A549 (cell line): ENCODE results near the gene CYP26A1. TPM values are rescaled to one million over a fixed set of nuclear protein-coding genes. Genes with fewer than 3 reads are reported as not detected.

Source experiments
- ATAC-seq, 2 experiments: fragments of 200-7000 bp in 1 of 2; fragments of >200 bp in 1 of 2; cut with Nextera tagmentation in 1 of 2; cut with Tn5 transposase in 1 of 2; 3 replicates each; pipeline versions ENCODE4 v1.8.0 to v1.9.1; 2018 to 2020; ENCODE audit warnings: mild to moderate bottlenecking in 1 of 2, moderate library complexity in 1 of 2
- CTCF ChIA-PET: fragments of 300-600 bp; sonication (Branson Sonifier 250); formaldehyde crosslinking; extraction: SDS; loops from one replicate; lab custom pipeline; 2021; ENCODE audit warnings: antibody characterized with exemption, inconsistent platforms; lab: Yijun Ruan, JAX
- POLR2A ChIA-PET: fragments of 350-600 bp; formaldehyde crosslinking; extraction: SDS; loops from one replicate; lab custom pipeline; 2021; ENCODE audit warnings: antibody characterized with exemption, inconsistent platforms; lab: Yijun Ruan, JAX
- DNase-seq, 2 experiments: peaks; one replicate each; pipeline versions ENCODE4 v3.0.0 to v3.0.0-alpha.2; 2011 to 2016; ENCODE audit warnings: low read depth in 1 of 2, low spot score in 1 of 2
- FAIRE-seq: peaks from 2 replicates; lab custom pipeline; 2011; peaks lifted over from hg19 to GRCh38; lab: Jason Lieb, UNC
- H3K27ac ChIP-seq, 2 experiments: fragments of >200 bp; sonication (Bioruptor Twin); formaldehyde crosslinking; 3 replicates each; pipeline ENCODE4 v1.5.1; 2016 to 2017
- H3K4me1 ChIP-seq: fragments of >200 bp; sonication (Bioruptor Twin); formaldehyde crosslinking; 3 replicates; pipeline ENCODE4 v1.6.1; 2016
- H3K4me2 ChIP-seq: fragments of >200 bp; sonication (Bioruptor Twin); formaldehyde crosslinking; 3 replicates; pipeline ENCODE4 v1.6.1; 2016
- H3K4me3 ChIP-seq: fragments of >200 bp; sonication (Bioruptor Twin); formaldehyde crosslinking; 3 replicates; pipeline ENCODE4 v1.5.1; 2016
- H3K9me3 ChIP-seq: fragments of >200 bp; sonication (Bioruptor Twin); formaldehyde crosslinking; 3 replicates; pipeline ENCODE4 v1.6.1; 2016
- CBX8 ChIP-seq: fragments of 200-600 bp; sonication (generic); IDR thresholded peaks from 2 replicates; pipeline ENCODE4 v1.6.1; 2016
- CHD2 ChIP-seq: fragments of 150-350 bp; IDR thresholded peaks from 2 replicates; pipeline ENCODE4 v1.6.1; 2014; ENCODE audit warnings: low read length; ENCODE audit not compliant: partially characterized antibody
- CHD4 ChIP-seq: fragments of 200-600 bp; sonication (generic); IDR thresholded peaks from 2 replicates; pipeline ENCODE4 v1.6.1; 2016; ENCODE audit warnings: antibody characterized with exemption, mild to moderate bottlenecking, borderline replicate concordance
- EHMT2 ChIP-seq: fragments of 200-600 bp; sonication (generic); IDR thresholded peaks from 2 replicates; pipeline ENCODE4 v1.6.1; 2016; ENCODE audit warnings: antibody characterized with exemption, low read depth, mild to moderate bottlenecking, moderate library complexity
- EP300 ChIP-seq, 2 experiments: fragments of >200 bp; sonication (Bioruptor Twin); formaldehyde crosslinking; IDR thresholded peaks; 2 replicates in 1 of 2; 3 replicates in 1 of 2; pipeline ENCODE4 v1.6.1; 2016 to 2017
- ESRRA ChIP-seq: fragments of 150-350 bp; IDR thresholded peaks from 2 replicates; pipeline ENCODE4 v1.6.1; 2014; ENCODE audit warnings: mild to moderate bottlenecking, low read length, borderline replicate concordance
- FOXS1 ChIP-seq: fragments of 250-450 bp; sonication (Bioruptor Pico); IDR thresholded peaks from 2 replicates; pipeline ENCODE4 v1.5.0; 2020; ENCODE audit warnings: mild to moderate bottlenecking, moderate library complexity
- HEYL ChIP-seq: fragments of 250-450 bp; sonication (Bioruptor Pico); IDR thresholded peaks from 2 replicates; pipeline ENCODE4 v1.8.0; 2021; ENCODE audit warnings: mild to moderate bottlenecking, moderate library complexity
- HOXB13 ChIP-seq: fragments of 250-450 bp; sonication (Bioruptor Pico); IDR thresholded peaks from 2 replicates; pipeline ENCODE4 v1.5.0; 2020; ENCODE audit warnings: low read depth, mild to moderate bottlenecking, moderate library complexity
- HOXB5 ChIP-seq: fragments of 250-450 bp; sonication (Bioruptor Pico); IDR thresholded peaks from 2 replicates; pipeline ENCODE4 v1.5.0; 2020; ENCODE audit warnings: mild to moderate bottlenecking, moderate library complexity
- JUN ChIP-seq, 2 experiments: fragments of >200 bp; sonication (Bioruptor Twin); formaldehyde crosslinking; IDR thresholded peaks; 2 replicates in 1 of 2; 3 replicates in 1 of 2; pipeline ENCODE4 v1.6.1; 2016 to 2017
- JUNB ChIP-seq: fragments of >200 bp; sonication (Bioruptor Twin); formaldehyde crosslinking; IDR thresholded peaks from 2 replicates; pipeline ENCODE4 v1.6.1; 2016
- KDM1A ChIP-seq: fragments of 200-600 bp; sonication (generic); IDR thresholded peaks from 2 replicates; pipeline ENCODE4 v1.6.1; 2016; ENCODE audit warnings: low read depth, mild to moderate bottlenecking
- MAFK ChIP-seq: fragments of 450-650 bp; IDR thresholded peaks from 2 replicates; pipeline ENCODE4 v1.6.1; 2014; ENCODE audit not compliant: partially characterized antibody
- MAZ ChIP-seq: fragments of 150-350 bp; IDR thresholded peaks from 2 replicates; pipeline ENCODE4 v1.6.1; 2014; ENCODE audit warnings: antibody characterized with exemption, low read depth, low read length, borderline replicate concordance
- NFE2L2 ChIP-seq: fragments of 150-350 bp; conservative IDR thresholded peaks from 2 replicates; pipeline ENCODE4 v1.6.1; 2014; ENCODE audit warnings: low read length
- RAD21 ChIP-seq, 2 experiments: fragments of >200 bp in 1 of 2; sonication (Bioruptor Twin) in 1 of 2; formaldehyde crosslinking in 1 of 2; IDR thresholded peaks in 1 of 2; conservative IDR thresholded peaks in 1 of 2; 2 replicates in 1 of 2; 3 replicates in 1 of 2; pipeline ENCODE4 v1.6.1; 2012 to 2018; ENCODE audit warnings: inconsistent platforms in 1 of 2
- RNF2 ChIP-seq: fragments of 200-600 bp; sonication (generic); IDR thresholded peaks from 2 replicates; pipeline ENCODE4 v1.6.1; 2016; ENCODE audit warnings: low read depth, mild to moderate bottlenecking, antibody characterized with exemption, moderate library complexity, borderline replicate concordance
- TP53 ChIP-seq: fragments of 250-450 bp; sonication (Bioruptor Pico); IDR thresholded peaks from 2 replicates; pipeline ENCODE4 v1.5.0; 2021; ENCODE audit warnings: mild to moderate bottlenecking, moderate library complexity
- ZC3H11A ChIP-seq: fragments of 450-650 bp; IDR thresholded peaks from 2 replicates; pipeline ENCODE4 v1.6.1; 2014; ENCODE audit warnings: antibody characterized with exemption, mild to moderate bottlenecking
- WGBS: methylation state at CpG from one replicate; pipeline ENCODE4 v1.1.6; 2017; ENCODE audit errors: missing lambda C conversion rate; 5-methylcytosine and 5-hydroxymethylcytosine counted together
- polyA plus RNA-seq, 4 experiments: library from polyadenylated mRNA; depleted of rRNA in 3 of 4; stranded (reverse); fragments of >200 nt; fragmentation: RNase III in 1 of 4; extraction: RNeasy Plus Mini Kit Qiagen cat#74134 plus additional on column Dnase treatment in 1 of 4; gene quantifications; 2 replicates in 3 of 4; 3 replicates in 1 of 4; pipeline ENCODE4 v1.2.3, GENCODE V29; 2011 to 2017
- TF ChIP-seq, protein P1 (sequence below): fragments of >200 bp; sonication (Bioruptor Twin); formaldehyde crosslinking; IDR thresholded peaks from 3 replicates; pipeline ENCODE4 v1.6.1; 2016
- TF ChIP-seq, protein P2 (sequence below): fragments of >200 bp; sonication (Bioruptor Twin); formaldehyde crosslinking; IDR thresholded peaks from 3 replicates; pipeline ENCODE4 v1.5.1; 2016
- TF ChIP-seq, protein P3 (sequence below): fragments of 200-600 bp; sonication (generic); IDR thresholded peaks from 2 replicates; pipeline ENCODE4 v1.6.1; 2016; ENCODE audit warnings: antibody characterized with exemption, mild to moderate bottlenecking, moderate library complexity

CYP26A1 gene
- polyA plus RNA-seq, 2 of the 4 experiments (the other 2 are of a cell fraction): 1.3 to 7.2 TPM

DNA sequence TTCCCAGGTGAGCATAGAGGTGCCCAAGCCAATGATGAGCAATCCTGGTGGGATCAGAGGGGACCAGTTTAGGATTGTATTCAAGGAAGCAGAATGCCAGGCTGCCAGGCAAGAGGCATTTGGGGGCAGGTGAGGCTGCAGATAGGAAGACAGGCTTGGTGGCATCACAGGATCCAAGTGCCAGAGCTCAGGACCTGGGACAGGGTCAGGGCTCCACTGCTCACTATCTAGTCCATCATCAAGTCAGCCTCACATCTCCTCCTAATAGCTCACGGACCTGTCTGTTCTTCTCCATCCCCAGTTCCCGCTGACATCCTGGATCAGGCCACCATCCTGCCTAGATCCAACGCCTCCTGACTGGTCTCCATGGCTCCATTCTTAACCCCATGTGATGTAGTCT is 47.6 kb downstream of the CYP26A1 start:
- Histone ChIP-seq H3K4me3 (no peak overlapping the region), H3K4me1 (no peaks in the 10 kb centered on the region), H3K9me3 (peaks cover 9% of the 10 kb centered on the region), H3K27ac (no peak overlapping the region), H3K4me2 (no peak overlapping the region)
- CTCF ChIA-PET: interaction anchor here (1.2 to 2.2 kb wide), 2 partner anchors 41 to 166 kb away, joined by 4 to 9 read pairs; no protein-coding TSS in a partner anchor
- POLR2A ChIA-PET: interaction anchor here (0.5 kb wide), 1 partner anchor 423 kb away, joined by 3 read pairs; no protein-coding TSS in a partner anchor
- ATAC-seq (peak in 1 of 2 experiments; percentile 46; a peak in 4 of 6 replicates), DNase-seq (no peak), FAIRE-seq (no peak)
- 61% methylated on average over 3 of the region's 3 CpGs for WGBS
- TF ChIP-seq EHMT2 (no peak), ZC3H11A (no peak), CHD4 (no peak), FOXS1 (no peak), HOXB5 (no peak), EP300 (IDR thresholded peaks at IDR 0.05) (no peak), CBX8 (no peak), CHD2 (no peak), RNF2 (no peak), TP53 (CRISPR knock-in tag) (no peak), JUN (IDR thresholded peaks at IDR 0.05) (no peak)
- TF ChIP-seq, protein P1, sequence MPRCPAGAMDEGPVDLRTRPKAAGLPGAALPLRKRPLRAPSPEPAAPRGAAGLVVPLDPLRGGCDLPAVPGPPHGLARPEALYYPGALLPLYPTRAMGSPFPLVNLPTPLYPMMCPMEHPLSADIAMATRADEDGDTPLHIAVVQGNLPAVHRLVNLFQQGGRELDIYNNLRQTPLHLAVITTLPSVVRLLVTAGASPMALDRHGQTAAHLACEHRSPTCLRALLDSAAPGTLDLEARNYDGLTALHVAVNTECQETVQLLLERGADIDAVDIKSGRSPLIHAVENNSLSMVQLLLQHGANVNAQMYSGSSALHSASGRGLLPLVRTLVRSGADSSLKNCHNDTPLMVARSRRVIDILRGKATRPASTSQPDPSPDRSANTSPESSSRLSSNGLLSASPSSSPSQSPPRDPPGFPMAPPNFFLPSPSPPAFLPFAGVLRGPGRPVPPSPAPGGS: no peak
- TF ChIP-seq, protein P2, sequence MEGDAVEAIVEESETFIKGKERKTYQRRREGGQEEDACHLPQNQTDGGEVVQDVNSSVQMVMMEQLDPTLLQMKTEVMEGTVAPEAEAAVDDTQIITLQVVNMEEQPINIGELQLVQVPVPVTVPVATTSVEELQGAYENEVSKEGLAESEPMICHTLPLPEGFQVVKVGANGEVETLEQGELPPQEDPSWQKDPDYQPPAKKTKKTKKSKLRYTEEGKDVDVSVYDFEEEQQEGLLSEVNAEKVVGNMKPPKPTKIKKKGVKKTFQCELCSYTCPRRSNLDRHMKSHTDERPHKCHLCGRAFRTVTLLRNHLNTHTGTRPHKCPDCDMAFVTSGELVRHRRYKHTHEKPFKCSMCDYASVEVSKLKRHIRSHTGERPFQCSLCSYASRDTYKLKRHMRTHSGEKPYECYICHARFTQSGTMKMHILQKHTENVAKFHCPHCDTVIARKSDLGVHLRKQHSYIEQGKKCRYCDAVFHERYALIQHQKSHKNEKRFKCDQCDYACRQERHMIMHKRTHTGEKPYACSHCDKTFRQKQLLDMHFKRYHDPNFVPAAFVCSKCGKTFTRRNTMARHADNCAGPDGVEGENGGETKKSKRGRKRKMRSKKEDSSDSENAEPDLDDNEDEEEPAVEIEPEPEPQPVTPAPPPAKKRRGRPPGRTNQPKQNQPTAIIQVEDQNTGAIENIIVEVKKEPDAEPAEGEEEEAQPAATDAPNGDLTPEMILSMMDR: no peak
- TF ChIP-seq, all 56 proteins: peak for 0

DNA sequence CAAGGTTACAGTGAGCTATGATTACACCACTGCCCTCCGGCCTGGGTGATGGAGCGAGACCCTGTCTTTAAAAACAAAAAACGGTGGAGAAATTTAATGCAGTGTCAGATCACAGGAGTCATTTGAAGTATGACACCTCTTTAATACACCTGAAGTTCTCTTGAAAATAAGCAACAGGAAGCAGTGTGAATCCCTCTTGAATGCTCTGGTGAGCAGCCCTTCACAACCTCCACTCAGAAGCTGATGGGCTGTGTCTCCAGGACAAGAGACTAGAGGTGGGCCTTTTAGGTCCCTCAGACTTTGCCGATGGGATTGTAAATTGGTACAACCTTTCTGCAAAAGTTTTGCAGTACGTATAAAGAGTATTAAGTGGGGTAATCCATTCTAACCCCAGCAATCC is 50.1 kb downstream of the CYP26A1 start:
- ATAC-seq: no peak

DNA sequence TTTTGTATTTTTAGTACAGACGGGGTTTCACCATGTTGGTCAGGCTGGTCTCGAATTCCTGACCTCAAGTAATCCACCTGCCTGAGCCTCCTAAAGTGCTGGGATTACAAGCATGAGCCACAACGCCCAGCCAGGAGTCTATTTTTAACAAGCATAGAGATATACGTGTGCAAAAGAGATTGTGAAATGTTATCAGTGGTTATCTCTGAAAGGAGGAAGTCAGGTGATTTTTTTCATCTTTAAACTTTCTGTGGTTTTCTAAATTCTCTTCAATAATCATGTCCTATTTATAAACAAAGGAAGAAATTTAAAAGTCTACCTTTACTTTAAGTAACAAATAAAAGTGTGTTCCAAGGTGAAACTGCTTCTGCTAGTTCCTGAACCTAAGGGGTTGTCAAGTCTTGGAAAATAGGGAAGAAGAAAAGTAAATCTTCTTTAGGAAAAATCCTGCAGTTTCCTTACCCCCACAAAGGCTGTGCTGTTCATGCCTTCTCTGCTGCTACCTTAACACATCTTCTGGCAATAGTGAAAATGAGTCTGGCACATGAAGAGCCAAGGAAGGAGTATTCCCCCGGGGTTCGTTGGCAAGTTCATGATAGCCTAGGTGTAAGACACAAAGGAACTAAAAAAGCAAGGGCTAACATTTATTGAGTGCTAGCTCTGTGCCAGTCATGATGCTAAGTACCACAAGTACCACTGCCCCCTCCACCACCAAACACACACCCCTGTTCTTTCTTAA is 51.1 kb downstream of the CYP26A1 start:
- Histone ChIP-seq H3K4me2 (no peak overlapping the region), H3K27ac (no peak overlapping the region), H3K4me3 (no peak overlapping the region), H3K9me3 (peaks cover 16% of the 10 kb centered on the region), H3K4me1 (no peaks in the 10 kb centered on the region)
- no peak for ATAC-seq
- TF ChIP-seq NFE2L2: no peak
- ChIA-PET CTCF (no interaction called here), POLR2A (no interaction called here)
- FAIRE-seq: no peak
- DNase-seq: no peak
- 23% methylated on average over 6 of the region's 6 CpGs for WGBS

More for the DNA sequence above, 50.1 kb downstream of the CYP26A1 start:
- peaks cover 16% of the 10 kb centered on the region for H3K9me3 ChIP-seq
- ChIA-PET CTCF (interaction anchor here (0.6 kb wide), 1 partner anchor 110 kb away, joined by 3 read pairs; no protein-coding TSS in a partner anchor), POLR2A (no interaction called here)
- TF ChIP-seq ESRRA (no peak), JUN (IDR thresholded peaks at IDR 0.05) (no peak)
- WGBS: 85% methylated on average over 5 of the region's 5 CpGs
- FAIRE-seq (no peak), DNase-seq (no peak)
- no peak overlapping the region for H3K4me3 ChIP-seq
- H3K4me1 ChIP-seq: no peaks in the 10 kb centered on the region
- no peak overlapping the region for H3K27ac ChIP-seq
- no peak overlapping the region for H3K4me2 ChIP-seq

DNA sequence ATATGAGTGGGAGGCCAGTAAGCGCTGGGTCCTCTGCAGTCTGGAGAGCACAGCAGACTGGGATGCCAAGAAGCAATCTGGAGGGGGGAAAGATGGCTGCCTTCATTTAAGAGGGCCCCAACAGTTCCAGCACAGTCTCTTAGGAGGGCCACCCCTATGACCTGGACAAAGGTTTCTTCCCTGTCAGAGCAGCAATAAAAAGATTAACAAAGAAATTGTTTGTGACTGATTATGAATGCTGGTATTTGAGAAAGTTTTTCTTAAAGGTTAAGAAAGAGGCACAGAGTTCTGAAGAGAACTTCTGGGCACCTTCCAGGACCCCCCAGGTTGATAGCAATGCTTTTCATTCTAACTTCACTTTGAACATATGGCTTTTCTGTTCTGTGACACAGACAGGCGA is 52.3 kb downstream of the CYP26A1 start:
- POLR2A ChIA-PET: no interaction called here
- no peak for DNase-seq
- 51% methylated on average over 2 of the region's 2 CpGs for WGBS
- Histone ChIP-seq H3K4me3 (no peak overlapping the region), H3K4me2 (no peak overlapping the region), H3K4me1 (no peaks in the 10 kb centered on the region), H3K9me3 (peaks cover 16% of the 10 kb centered on the region), H3K27ac (no peak overlapping the region)
- no peak for ATAC-seq
- FAIRE-seq: no peak
- CTCF ChIA-PET: interaction anchor here (1.0 to 1.4 kb wide), 4 partner anchors 11 to 30 kb away, joined by 3 to 7 read pairs (median 5); no protein-coding TSS in a partner anchor
- no peak for TF ChIP-seq HEYL (CRISPR knock-in tag)
- TF ChIP-seq, protein P3, sequence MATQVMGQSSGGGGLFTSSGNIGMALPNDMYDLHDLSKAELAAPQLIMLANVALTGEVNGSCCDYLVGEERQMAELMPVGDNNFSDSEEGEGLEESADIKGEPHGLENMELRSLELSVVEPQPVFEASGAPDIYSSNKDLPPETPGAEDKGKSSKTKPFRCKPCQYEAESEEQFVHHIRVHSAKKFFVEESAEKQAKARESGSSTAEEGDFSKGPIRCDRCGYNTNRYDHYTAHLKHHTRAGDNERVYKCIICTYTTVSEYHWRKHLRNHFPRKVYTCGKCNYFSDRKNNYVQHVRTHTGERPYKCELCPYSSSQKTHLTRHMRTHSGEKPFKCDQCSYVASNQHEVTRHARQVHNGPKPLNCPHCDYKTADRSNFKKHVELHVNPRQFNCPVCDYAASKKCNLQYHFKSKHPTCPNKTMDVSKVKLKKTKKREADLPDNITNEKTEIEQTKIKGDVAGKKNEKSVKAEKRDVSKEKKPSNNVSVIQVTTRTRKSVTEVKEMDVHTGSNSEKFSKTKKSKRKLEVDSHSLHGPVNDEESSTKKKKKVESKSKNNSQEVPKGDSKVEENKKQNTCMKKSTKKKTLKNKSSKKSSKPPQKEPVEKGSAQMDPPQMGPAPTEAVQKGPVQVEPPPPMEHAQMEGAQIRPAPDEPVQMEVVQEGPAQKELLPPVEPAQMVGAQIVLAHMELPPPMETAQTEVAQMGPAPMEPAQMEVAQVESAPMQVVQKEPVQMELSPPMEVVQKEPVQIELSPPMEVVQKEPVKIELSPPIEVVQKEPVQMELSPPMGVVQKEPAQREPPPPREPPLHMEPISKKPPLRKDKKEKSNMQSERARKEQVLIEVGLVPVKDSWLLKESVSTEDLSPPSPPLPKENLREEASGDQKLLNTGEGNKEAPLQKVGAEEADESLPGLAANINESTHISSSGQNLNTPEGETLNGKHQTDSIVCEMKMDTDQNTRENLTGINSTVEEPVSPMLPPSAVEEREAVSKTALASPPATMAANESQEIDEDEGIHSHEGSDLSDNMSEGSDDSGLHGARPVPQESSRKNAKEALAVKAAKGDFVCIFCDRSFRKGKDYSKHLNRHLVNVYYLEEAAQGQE: no peak
- TF ChIP-seq KDM1A: no peak
- TF ChIP-seq MAZ: no peak
- TF ChIP-seq EP300 (IDR thresholded peaks at IDR 0.05): no peak
- TF ChIP-seq JUNB: no peak
- no peak for TF ChIP-seq MAFK
- no peak for TF ChIP-seq HOXB13
- no peak for TF ChIP-seq RAD21 (conservative IDR thresholded peaks at IDR 0.05 in 1 of 2, IDR thresholded peaks at IDR 0.05 in 1 of 2)
- no peak for TF ChIP-seq CHD2
- no peak for TF ChIP-seq HOXB5
